ENCODE measurements around the gene CFAP99.

CFAP99 gene

DNA sequence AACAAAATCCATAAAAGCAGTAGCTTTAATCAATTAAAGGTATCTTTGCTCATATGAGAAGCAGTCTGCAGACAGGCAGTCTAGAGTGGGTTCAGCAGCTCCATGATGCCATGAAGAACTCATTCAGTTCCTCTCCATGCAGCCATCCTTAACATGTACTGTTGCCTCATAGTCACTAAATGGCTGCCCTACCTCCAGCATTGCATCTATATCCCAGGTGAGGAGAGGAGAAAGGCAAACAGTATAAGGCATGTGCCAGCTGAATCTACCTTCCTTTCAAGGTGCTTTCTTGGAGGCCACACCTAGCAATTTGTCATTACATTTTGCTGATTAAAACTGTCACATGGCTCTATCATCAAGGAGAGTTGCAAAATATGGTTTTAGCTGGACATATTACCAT is 13.2 kb downstream of the CFAP99 start:
- Histone ChIP-seq H3K27ac (ENCODE audit: low read depth, low read length) (no peak overlapping the region), H3K27me3 (ENCODE audit: control insufficient read depth, low read length) (no peaks in the 10 kb centered on the region), H3F3A (ENCODE audit: control insufficient read depth, insufficient read depth) (no peaks in the 10 kb centered on the region), H3K36me3 (ENCODE audit: control insufficient read depth, low read length) (no peaks in the 10 kb centered on the region), H3K4me1 (ENCODE audit: control insufficient read depth, low read length) (no peaks in the 10 kb centered on the region), H3K79me2 (ENCODE audit: control insufficient read depth, low read length) (no peaks in the 10 kb centered on the region), H3K4me3 (ENCODE audit: low read length) (no peak overlapping the region), H3K9me3 (ENCODE audit: control insufficient read depth, insufficient read depth, low read length) (no peaks in the 10 kb centered on the region), H3K4me2 (ENCODE audit: low read length) (no peak overlapping the region), H4K20me1 (ENCODE audit: control insufficient read depth, insufficient read depth, low read depth, low read length) (no peaks in the 10 kb centered on the region), H3K9me2 (replicated peaks; ENCODE audit: control insufficient read depth, low read length) (no peaks in the 10 kb centered on the region)
- no peak for TF ChIP-seq CTCF (IDR thresholded peaks at IDR 0.05; ENCODE audit: low read depth, low read length, poor library complexity, severe bottlenecking)
- TF ChIP-seq EZH2phosphoT487 (IDR thresholded peaks at IDR 0.05; ENCODE audit: borderline replicate concordance, low read length) = no peak

- no peaks in the 10 kb centered on the region for H3K9me2 ChIP-seq (replicated peaks; ENCODE audit: control insufficient read depth, low read length)
- no peaks in the 10 kb centered on the region for H3K9me3 ChIP-seq (ENCODE audit: control insufficient read depth, insufficient read depth, low read length)
- no peaks in the 10 kb centered on the region for H3K4me1 ChIP-seq (ENCODE audit: control insufficient read depth, low read length)
- no peaks in the 10 kb centered on the region for H3K36me3 ChIP-seq (ENCODE audit: control insufficient read depth, low read length)
- no peak overlapping the region for H3K4me3 ChIP-seq (ENCODE audit: low read length)
- H3K79me2 ChIP-seq (ENCODE audit: control insufficient read depth, low read length) = no peaks in the 10 kb centered on the region
- no peak overlapping the region for H3K27ac ChIP-seq (ENCODE audit: low read depth, low read length)
- H3K4me2 ChIP-seq (ENCODE audit: low read length) = no peak overlapping the region
- H4K20me1 ChIP-seq (ENCODE audit: control insufficient read depth, insufficient read depth, low read depth, low read length) = no peaks in the 10 kb centered on the region
- no peak for TF ChIP-seq EZH2phosphoT487 (IDR thresholded peaks at IDR 0.05; ENCODE audit: borderline replicate concordance, low read length)
- TF ChIP-seq CTCF (IDR thresholded peaks at IDR 0.05; ENCODE audit: low read depth, low read length, poor library complexity, severe bottlenecking) = no peak
- H3K27me3 ChIP-seq (ENCODE audit: control insufficient read depth, low read length) = no peaks in the 10 kb centered on the region
- H3F3A ChIP-seq (ENCODE audit: control insufficient read depth, insufficient read depth) = no peaks in the 10 kb centered on the region
Measured at GRCh38 chr4:2432991-2433530, 14.3 kb downstream of the CFAP99 start.

GRCh38 chr4:2433609-2434350 is 15.0 kb downstream of the CFAP99 start:
- Histone ChIP-seq H3K9me3 (ENCODE audit: control insufficient read depth, insufficient read depth, low read length) (no peaks in the 10 kb centered on the region), H3K4me1 (ENCODE audit: control insufficient read depth, low read length) (no peaks in the 10 kb centered on the region), H3F3A (ENCODE audit: control insufficient read depth, insufficient read depth) (no peaks in the 10 kb centered on the region), H4K20me1 (ENCODE audit: control insufficient read depth, insufficient read depth, low read depth, low read length) (no peaks in the 10 kb centered on the region), H3K9me2 (replicated peaks; ENCODE audit: control insufficient read depth, low read length) (no peaks in the 10 kb centered on the region), H3K79me2 (ENCODE audit: control insufficient read depth, low read length) (no peaks in the 10 kb centered on the region), H3K27me3 (ENCODE audit: control insufficient read depth, low read length) (no peaks in the 10 kb centered on the region), H3K4me2 (ENCODE audit: low read length) (no peak overlapping the region), H3K27ac (ENCODE audit: low read depth, low read length) (no peak overlapping the region), H3K4me3 (ENCODE audit: low read length) (no peak overlapping the region), H3K36me3 (ENCODE audit: control insufficient read depth, low read length) (no peaks in the 10 kb centered on the region)
- TF ChIP-seq EZH2phosphoT487 (IDR thresholded peaks at IDR 0.05; ENCODE audit: borderline replicate concordance, low read length) = no peak
- TF ChIP-seq CTCF (IDR thresholded peaks at IDR 0.05; ENCODE audit: low read depth, low read length, poor library complexity, severe bottlenecking) = no peak
